K562 (cell line): ENCODE measurements around the gene NPAS2. TPM values are rescaled to one million over a fixed set of nuclear protein-coding genes. Genes with fewer than 3 reads are reported as not detected.
A peak's percentile ranks its signal among the peaks of the same experiment; 100 is the strongest.

Experiments
- CTCFL ChIP-seq: IDR thresholded peaks from 2 replicates; pipeline ENCODE4 v1.6.1; 2011; ENCODE audit warnings: borderline replicate concordance, low read depth, mild to moderate bottlenecking, moderate library complexity, low read length; ENCODE audit not compliant: insufficient read depth, poor library complexity, severe bottlenecking
- ETS1 ChIP-seq: conservative IDR thresholded peaks from 2 replicates; pipeline ENCODE4 v1.6.1; 2011; ENCODE audit warnings: low read depth, mild to moderate bottlenecking, low read length; ENCODE audit not compliant: control insufficient read depth
- EWSR1 ChIP-seq: fragments of 450-650 bp; IDR thresholded peaks from 2 replicates; pipeline ENCODE4 v1.6.1; 2018; ENCODE audit warnings: borderline replicate concordance, mild to moderate bottlenecking, low read depth, moderate library complexity; ENCODE audit not compliant: partially characterized antibody
- FOXA1 ChIP-seq: fragments of 450-650 bp; IDR thresholded peaks from 2 replicates; pipeline ENCODE4 v1.6.1; 2016; ENCODE audit warnings: mild to moderate bottlenecking, borderline replicate concordance
- FOXJ3 ChIP-seq: sonication (generic); formaldehyde crosslinking; IDR thresholded peaks from 2 replicates; pipeline ENCODE4 v1.4.0; 2020; ENCODE audit warnings: mild to moderate bottlenecking, missing genetic modification reagents
- HCFC1 ChIP-seq: IDR thresholded peaks from 2 replicates; pipeline ENCODE4 v1.6.1; 2012; ENCODE audit warnings: low read depth, low read length, improper control_type of control experiment
- JUND ChIP-seq, 2 experiments: IDR thresholded peaks; 2 replicates in 1 of 2; 3 replicates in 1 of 2; pipeline ENCODE4 v1.6.1; 2011; ENCODE audit warnings: borderline replicate concordance in 2 of 2, low read depth in 2 of 2, low read length in 2 of 2, improper control_type of control experiment in 1 of 2, missing biosample characterization in 1 of 2, missing genetic modification characterization in 1 of 2, missing genetic modification reagents in 1 of 2
- MTA3 ChIP-seq: fragments of 450-650 bp; formaldehyde crosslinking; IDR thresholded peaks from 2 replicates; pipeline ENCODE4 v1.6.1; 2017; ENCODE audit warnings: mild to moderate bottlenecking, borderline replicate concordance
- NFE2 ChIP-seq: IDR thresholded peaks from 2 replicates; pipeline ENCODE4 v1.6.1; 2014; ENCODE audit warnings: antibody characterized with exemption, low read depth
- SMARCC2 ChIP-seq: fragments of 450-650 bp; IDR thresholded peaks from 2 replicates; pipeline ENCODE4 v1.6.1; 2017; ENCODE audit warnings: antibody characterized with exemption, moderate library complexity, mild to moderate bottlenecking, low read depth
- STAG1 ChIP-seq: sonication (generic); formaldehyde crosslinking; IDR thresholded peaks from 2 replicates; pipeline ENCODE4 v1.5.0; 2020; ENCODE audit warnings: missing genetic modification reagents, borderline replicate concordance
- TEAD1 ChIP-seq, 2 experiments: fragments of 450-650 bp in 1 of 2; sonication (generic) in 1 of 2; formaldehyde crosslinking; IDR thresholded peaks; 2 replicates each; pipeline versions ENCODE4 v1.4.0 to v1.8.0; 2020 to 2022; ENCODE audit warnings: mild to moderate bottlenecking in 2 of 2, missing genetic modification reagents in 1 of 2
- ZMIZ1 ChIP-seq, 2 experiments: fragments of 150-350 bp in 1 of 2; IDR thresholded peaks; 2 replicates each; pipeline ENCODE4 v1.6.1; 2012 to 2016; ENCODE audit warnings: low read depth in 2 of 2, low read length in 2 of 2, mild to moderate bottlenecking in 1 of 2, moderate library complexity in 1 of 2
- ZNF311 ChIP-seq: fragments of 250-450 bp; sonication (Bioruptor Pico); IDR thresholded peaks from 2 replicates; pipeline ENCODE4 v1.4.0; 2020; ENCODE audit warnings: mild to moderate bottlenecking, moderate library complexity
- ZNF511 ChIP-seq: sonication (generic); formaldehyde crosslinking; IDR thresholded peaks from 2 replicates; pipeline ENCODE4 v1.8.0; 2022; ENCODE audit warnings: mild to moderate bottlenecking, missing genetic modification reagents
- ZNF584 ChIP-seq: fragments of 200-800 bp; sonication (Bioruptor generic); IDR thresholded peaks from 2 replicates; pipeline ENCODE4 v1.6.1; 2016; ENCODE audit warnings: low read depth, mild to moderate bottlenecking, missing genetic modification characterization, missing compliant biosample characterization
- ZNF75A ChIP-seq: fragments of 450-650 bp; formaldehyde crosslinking; IDR thresholded peaks from 2 replicates; pipeline ENCODE4 v1.4.0; 2020; ENCODE audit warnings: mild to moderate bottlenecking
- polyA plus RNA-seq, 8 experiments: library from polyadenylated mRNA; depleted of rRNA in 4 of 8; stranded (reverse) in 5 of 8; unstranded in 3 of 8; fragments of >200 nt; fragmentation: Nextera tagmentation in 2 of 8; fragmentation: Illumina TruSeq in 1 of 8; extraction: Ambion mirVana in 2 of 8; extraction: Trizol in 1 of 8; gene quantifications; 2 replicates each; pipeline versions ENCODE4 v1.2.1 to v1.2.3, GENCODE V29; 2011 to 2014; ENCODE audit warnings: inconsistent platforms in 1 of 8, missing spikeins in 1 of 8
- total RNA-seq, 7 experiments: library from RNA; depleted of rRNA in 6 of 7; stranded (reverse); fragments of >200 nt in 6 of 7; fragmentation: Illumina TruSeq in 2 of 7; extraction: Trizol in 2 of 7; gene quantifications; 2 replicates each; pipeline versions ENCODE4 v1.2.1 to v1.2.3, GENCODE V29; 2011 to 2021; ENCODE audit warnings: low replicate concordance in 1 of 7

The NPAS2 gene
- total and polyA plus RNA-seq, 9 of the 15 experiments (the other 6 are each of a cell fraction or from before 2014, with no cell fraction given): 0.06 to 0.29 (median 0.07) TPM; not detected in 5

GRCh38 chr2:101001691-101002561, 182.0 kb downstream of the NPAS2 start, which contains the start of gene RPL31 (continued):
- TF ChIP-seq ETS1 (no peak; the same call in 1 of the 2 replicates), ZNF311 (CRISPR knock-in tag) (no peak), ZMIZ1 (IDR thresholded peaks at IDR 0.05; ENCODE audit: low read depth in 2 of 2, low read length in 2 of 2) (no peak), JUND (IDR thresholded peaks at IDR 0.05; ENCODE audit: borderline replicate concordance, low read depth, low read length) (peak; percentile 54; the same call in 1 of the 2 replicates), JUND (tag; IDR thresholded peaks at IDR 0.05; ENCODE audit: borderline replicate concordance, low read depth, low read length) (peak; percentile 74; the same call in 2 of the 3 replicates), ZNF511 (CRISPR knock-in tag) (peak; percentile 100), FOXJ3 (CRISPR knock-in tag) (peak; percentile 73; the same call in 1 of the 2 replicates), EWSR1 (no peak), NFE2 (no peak), ZNF584 (peak; percentile 88), TEAD1 (CRISPR knock-in tag; IDR thresholded peaks at IDR 0.05) (peak in 1 of 2 experiments; percentile 100; a peak in 2 of 4 replicates), SMARCC2 (no peak), CTCFL (no peak), HCFC1 (peak; percentile 76), MTA3 (peak; percentile 89; the same call in 1 of the 2 replicates), ZNF75A (CRISPR knock-in tag) (no peak), FOXA1 (no peak), STAG1 (CRISPR knock-in tag) (peak; percentile 91)
